HG02938 (cell line): ENCODE data around the gene SYCP2L.
"Not testable (repeated sequence)": the region's sequence is repeated elsewhere in the genome, so short reads cannot be mapped to it uniquely, and the experiment has no call there.

Experiments used
- ATAC-seq: cut with Tn5 transposase; IDR thresholded peaks from one replicate; pipeline ENCODE4 v1.9.1; 2021; ENCODE audit warnings: mild to moderate bottlenecking, moderate library complexity; ENCODE audit not compliant: unreplicated experiment

The SYCP2L gene

DNA sequence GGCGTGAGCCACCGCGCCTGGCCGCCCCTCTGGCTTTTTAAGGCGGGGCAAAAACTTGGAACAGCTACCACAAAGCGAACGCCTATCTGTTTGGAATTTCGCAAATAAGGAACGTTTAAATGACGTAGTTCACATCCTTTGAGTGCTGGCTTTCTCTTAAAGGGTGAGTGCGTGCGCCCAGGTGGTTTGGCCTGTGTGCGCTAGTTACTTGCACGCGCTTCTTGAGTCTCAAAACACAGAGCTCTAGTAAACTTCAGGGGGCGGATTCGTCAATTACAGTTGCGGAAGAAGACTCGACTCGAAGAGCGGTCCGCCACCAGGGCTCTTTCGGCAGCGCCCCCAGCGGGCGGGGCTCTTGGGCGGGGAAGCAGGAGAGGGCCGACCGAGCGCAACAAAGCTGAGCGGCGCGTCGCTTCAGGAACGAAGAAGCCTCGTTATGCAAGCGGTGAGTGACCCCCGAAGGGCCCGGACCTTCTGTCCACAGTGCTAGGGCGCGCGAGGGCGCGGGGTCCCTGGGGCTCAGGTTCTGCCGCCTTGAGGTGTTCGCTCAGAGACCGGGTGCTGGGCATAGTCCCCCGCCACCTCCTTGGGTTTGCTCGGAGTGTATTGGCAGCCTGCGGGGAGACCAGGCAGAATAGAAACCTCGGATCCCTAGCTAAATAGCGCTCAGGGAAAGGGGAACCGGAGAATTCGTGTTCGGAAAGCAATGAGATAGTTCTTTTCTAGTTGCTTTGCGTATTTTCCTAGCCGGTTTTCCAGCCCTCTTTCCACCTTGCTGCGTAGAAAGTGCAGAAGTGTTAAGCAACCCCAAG is at the start of gene SYCP2L:
Gene SYCP2L (plus strand): TSS at position 362 of the 812 bp plus-strand sequence. CDS start 75 bp downstream, at position 437.
- ATAC-seq: peak; percentile 57

GRCh38 chr6:10837622-10837994 is 49.2 kb upstream of the SYCP2L start:
- ATAC-seq: no peak

- ATAC-seq: peak; percentile 72
Measured at GRCh38 chr6:10837995-10838793, 48.7 kb upstream of the SYCP2L start, which contains the start of gene MAK. Gene MAK, minus strand, starts transcription at chr6:10838539. Its CDS starts 7,891 bp downstream, at chr6:10830648.

DNA sequence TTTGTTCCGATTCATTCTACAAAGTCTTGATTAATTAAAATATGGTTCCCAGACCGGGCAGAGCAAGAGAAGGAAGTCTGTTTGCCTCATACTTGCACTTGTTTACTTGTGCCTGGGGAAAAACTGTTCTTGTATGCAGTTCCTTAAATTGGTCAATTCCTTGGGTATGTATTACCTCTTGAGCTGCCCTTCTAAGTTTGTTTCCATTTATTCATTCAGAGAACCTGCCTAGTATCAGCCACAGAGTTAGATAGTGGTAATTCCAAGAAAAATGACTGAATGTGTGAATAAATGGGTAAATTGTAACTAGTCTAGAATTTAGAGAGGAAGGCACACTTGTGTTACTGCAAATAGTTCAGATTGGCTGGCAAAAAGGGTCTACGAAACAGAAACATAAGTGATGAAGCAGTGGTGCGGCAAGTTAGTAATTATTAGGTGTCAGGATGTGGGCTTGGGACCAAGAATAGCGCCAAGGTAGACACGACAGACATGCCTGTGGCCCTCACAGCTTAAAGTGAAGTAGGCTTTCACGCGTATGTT is 48.0 kb upstream of the SYCP2L start:
- peak; percentile 70 for ATAC-seq

GRCh38 chr6:10843554-10843953 is 43.3 kb upstream of the SYCP2L start:
- no peak for ATAC-seq

- ATAC-seq: no peak
Measured at GRCh38 chr6:10847684-10848083, 39.2 kb upstream of the SYCP2L start.

GRCh38 chr6:10849901-10850300 is 37.0 kb upstream of the SYCP2L start:
- no peak for ATAC-seq

DNA sequence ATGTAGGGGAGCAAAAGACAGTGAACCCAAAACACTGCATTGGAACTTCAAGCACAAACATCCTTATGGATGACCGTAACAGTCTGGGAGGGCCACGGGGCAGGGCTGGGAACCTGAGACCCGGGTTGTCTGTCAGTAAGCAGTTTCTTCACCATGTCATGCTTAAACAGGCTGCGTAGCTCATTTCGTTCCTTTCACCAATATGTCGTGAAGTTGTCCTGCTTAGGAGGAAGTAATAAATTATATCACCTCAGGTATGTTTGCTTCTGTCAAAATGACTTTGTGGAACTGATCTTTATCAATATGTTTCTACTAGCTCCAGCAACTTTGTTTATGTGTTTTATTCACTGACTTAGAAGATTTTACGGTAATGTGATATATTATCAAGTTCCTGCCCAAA is 36.1 kb upstream of the SYCP2L start:
- no peak for ATAC-seq

- ATAC-seq: no peak
Measured at GRCh38 chr6:10852361-10852960, 34.4 kb upstream of the SYCP2L start.

DNA sequence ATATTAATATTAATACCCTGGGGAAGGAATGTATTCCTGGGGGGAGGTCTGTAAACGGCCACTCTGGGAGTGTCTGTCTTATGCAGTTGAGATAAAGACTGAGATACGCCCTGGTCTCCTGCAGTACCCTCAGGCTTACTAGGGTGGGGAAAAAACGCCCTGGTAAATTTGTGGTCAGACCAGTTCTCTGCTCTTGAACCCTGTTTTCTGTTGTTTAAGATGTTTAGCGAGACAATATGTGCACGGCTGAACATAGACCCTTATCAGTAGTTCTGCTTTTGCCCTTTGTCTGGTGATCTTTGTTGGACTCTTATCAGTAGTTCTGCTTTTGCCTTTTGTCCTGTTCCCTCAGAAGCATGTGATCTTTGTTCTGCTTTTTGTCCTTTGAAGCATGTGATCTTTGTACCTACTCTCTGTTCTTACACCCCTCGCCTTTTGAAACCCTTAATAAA is 33.0 kb upstream of the SYCP2L start:
- ATAC-seq: not testable (repeated sequence)

GRCh38 chr6:10854922-10855632 is 31.8 kb upstream of the SYCP2L start:
- no peak for ATAC-seq

GRCh38 chr6:10857259-10857658 is 29.6 kb upstream of the SYCP2L start:
- ATAC-seq: no peak

DNA sequence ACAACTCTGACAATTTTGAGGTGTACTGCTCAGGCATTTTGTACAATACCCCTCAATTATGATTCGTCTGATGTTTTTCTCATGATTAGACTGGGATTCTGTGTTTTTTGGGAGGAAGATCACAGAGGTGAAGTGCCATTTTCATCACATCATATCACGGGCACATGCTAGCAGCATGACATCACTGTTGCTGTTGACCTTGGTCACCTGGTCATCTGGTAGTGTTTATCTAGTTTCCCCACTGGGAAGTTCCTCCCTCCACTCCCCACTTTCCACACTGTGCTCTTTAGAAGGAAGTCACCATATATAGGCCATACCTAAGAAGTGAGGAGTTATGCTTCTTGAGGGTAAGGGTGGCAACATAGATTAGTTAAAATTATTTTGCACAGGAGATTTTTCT is 25.8 kb upstream of the SYCP2L start:
- ATAC-seq: no peak

- ATAC-seq: no peak
Measured at GRCh38 chr6:10862361-10862760, 24.5 kb upstream of the SYCP2L start.

DNA sequence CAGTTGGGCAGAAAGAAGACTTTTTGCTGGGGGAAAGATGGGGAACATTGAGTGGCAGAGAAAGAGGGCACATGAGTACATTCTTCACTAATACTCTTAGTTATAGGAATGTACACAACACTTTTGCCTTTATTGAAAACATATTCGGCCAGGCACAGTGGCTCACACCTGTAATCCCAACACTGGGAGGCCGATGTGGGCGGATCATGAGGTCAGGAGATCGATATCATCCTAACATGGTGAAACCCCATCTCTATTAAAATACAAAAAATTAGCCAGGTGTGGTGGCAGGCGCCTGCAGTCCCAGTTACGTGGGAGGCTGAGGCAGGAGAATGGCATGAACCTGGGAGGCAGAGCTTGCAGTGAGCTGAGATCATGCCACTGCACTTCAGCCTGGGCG is 23.8 kb upstream of the SYCP2L start:
- not testable (repeated sequence) for ATAC-seq

GRCh38 chr6:10866709-10867108 is 20.1 kb upstream of the SYCP2L start:
- ATAC-seq: not testable (repeated sequence)

DNA sequence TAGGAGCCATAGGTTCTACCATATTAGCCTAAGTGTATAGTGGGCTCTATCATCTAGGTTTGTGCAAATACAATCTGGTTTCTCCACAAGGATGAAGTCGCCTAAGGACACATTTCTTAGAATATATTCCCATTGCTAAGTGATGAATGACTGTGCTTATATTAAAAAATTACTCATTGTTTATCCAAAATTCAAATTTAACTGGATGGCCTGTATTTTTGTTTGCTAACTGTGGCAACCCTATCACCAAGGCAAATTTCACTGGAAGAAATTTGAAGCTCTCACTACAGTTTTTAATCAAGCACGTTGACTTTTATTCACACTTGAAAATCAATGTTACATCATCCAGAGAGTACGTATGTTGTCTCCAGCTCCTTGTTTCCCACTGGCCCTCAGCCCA is 18.9 kb upstream of the SYCP2L start:
- no peak for ATAC-seq

GRCh38 chr6:10873374-10873773 is 13.5 kb upstream of the SYCP2L start:
- no peak for ATAC-seq

DNA sequence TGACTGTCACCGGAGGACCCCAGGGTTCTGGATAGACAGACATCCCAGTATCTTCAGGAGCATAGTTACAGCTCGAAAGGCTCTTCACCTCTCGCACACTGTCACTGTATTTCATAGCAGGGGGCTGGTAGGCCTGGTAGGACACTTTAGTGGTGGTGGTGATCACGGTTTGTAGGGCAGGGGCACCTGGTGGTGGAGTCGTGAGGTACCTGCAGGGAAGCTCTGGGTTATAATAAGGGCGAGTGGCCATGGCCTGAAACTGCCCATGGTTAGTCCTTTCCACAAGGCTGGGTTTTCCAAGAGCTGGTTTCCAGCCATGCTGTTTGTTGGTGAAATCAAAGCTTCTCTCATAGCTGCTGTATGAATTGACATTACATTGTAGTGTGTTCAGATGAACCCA is 12.6 kb upstream of the SYCP2L start:
- ATAC-seq: no peak

GRCh38 chr6:10875026-10875425 is 11.8 kb upstream of the SYCP2L start:
- ATAC-seq: no peak

GRCh38 chr6:10877012-10877411 is 9.8 kb upstream of the SYCP2L start:
- no peak for ATAC-seq
